Upper lobe of right lung (tissue), 1 donor: ENCODE measurements around the gene NKX6-2. TPM values are rescaled to one million over a fixed set of nuclear protein-coding genes. Genes with fewer than 3 reads are reported as not detected.
"Not testable (repeated sequence)": the region's sequence is repeated elsewhere in the genome, so short reads cannot be mapped to it uniquely, and the experiment has no call there.

Experiments
- ATAC-seq: fragments of 200-7000 bp; cut with Tn5 transposase; one replicate; pipeline ENCODE4 v1.9.1; 2020; ENCODE audit warnings: mild to moderate bottlenecking, moderate library complexity
- DNase-seq: peaks from one replicate; pipeline ENCODE4 v3.0.0-alpha.2; 2020
- H3K27ac ChIP-seq: fragments of 200-600 bp; one replicate; pipeline ENCODE4 v1.8.0; 2022
- H3K27me3 ChIP-seq: fragments of 200-600 bp; one replicate; pipeline ENCODE4 v1.8.0; 2022; ENCODE audit warnings: mild to moderate bottlenecking
- H3K36me3 ChIP-seq: fragments of 200-600 bp; one replicate; pipeline ENCODE4 v1.8.0; 2022
- H3K4me1 ChIP-seq: fragments of 200-600 bp; one replicate; pipeline ENCODE4 v1.8.0; 2022
- H3K4me3 ChIP-seq: fragments of 200-600 bp; one replicate; pipeline ENCODE4 v1.8.0; 2022; ENCODE audit warnings: mild to moderate bottlenecking
- H3K9me3 ChIP-seq: fragments of 200-600 bp; one replicate; pipeline ENCODE4 v1.8.0; 2022
- intact Hi-C: fragments of 100-400 bp; cut with DNase I; formaldehyde crosslinking; loops from one replicate; pipeline ENCODE4 v1.11.0; 2022
- total RNA-seq: library from RNA; stranded (reverse); fragmentation: NEBNext Ultra II Directional; extraction: Animal tissue kit (Norgen Biotek cat#: 25700); gene quantifications from one replicate; pipeline ENCODE4 v1.2.1, GENCODE V29; 2021
- TF ChIP-seq, protein P1 (sequence below): fragments of 200-600 bp; IDR thresholded peaks from one replicate; pipeline ENCODE4 v1.8.0; 2022; ENCODE audit warnings: antibody characterized with exemption
- donor health status: DM: no; HTN: yes; CAD: no; lungs with severe emphysema.

NKX6-2 gene
- total RNA-seq, 1 donor from 2014 or later: not detected

DNA sequence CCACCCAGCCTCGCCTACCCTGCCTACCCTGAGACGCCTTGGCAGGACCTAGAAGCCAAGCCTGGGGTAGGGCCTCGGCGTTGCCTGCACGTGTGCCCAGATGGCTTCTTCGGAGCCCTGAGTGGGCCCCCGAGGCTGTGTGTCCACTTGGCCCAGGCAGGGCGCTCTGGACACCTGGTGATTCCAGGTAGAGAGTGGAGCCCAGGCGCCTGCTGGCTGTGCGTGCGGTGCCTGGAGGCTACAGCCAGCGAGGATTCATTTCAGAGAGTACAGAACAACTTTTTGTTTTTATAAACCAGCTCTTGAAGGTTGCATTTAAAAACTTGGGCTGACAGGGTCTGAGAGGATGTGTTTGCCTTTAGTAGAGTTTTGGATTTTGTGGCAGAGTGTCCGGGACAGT is 40.0 kb downstream of the NKX6-2 start:
- H3K27me3 ChIP-seq: no peaks in the 10 kb centered on the region
- TF ChIP-seq, protein P1, sequence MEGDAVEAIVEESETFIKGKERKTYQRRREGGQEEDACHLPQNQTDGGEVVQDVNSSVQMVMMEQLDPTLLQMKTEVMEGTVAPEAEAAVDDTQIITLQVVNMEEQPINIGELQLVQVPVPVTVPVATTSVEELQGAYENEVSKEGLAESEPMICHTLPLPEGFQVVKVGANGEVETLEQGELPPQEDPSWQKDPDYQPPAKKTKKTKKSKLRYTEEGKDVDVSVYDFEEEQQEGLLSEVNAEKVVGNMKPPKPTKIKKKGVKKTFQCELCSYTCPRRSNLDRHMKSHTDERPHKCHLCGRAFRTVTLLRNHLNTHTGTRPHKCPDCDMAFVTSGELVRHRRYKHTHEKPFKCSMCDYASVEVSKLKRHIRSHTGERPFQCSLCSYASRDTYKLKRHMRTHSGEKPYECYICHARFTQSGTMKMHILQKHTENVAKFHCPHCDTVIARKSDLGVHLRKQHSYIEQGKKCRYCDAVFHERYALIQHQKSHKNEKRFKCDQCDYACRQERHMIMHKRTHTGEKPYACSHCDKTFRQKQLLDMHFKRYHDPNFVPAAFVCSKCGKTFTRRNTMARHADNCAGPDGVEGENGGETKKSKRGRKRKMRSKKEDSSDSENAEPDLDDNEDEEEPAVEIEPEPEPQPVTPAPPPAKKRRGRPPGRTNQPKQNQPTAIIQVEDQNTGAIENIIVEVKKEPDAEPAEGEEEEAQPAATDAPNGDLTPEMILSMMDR: no peak
- intact Hi-C loops: no loop called here
- H3K9me3 ChIP-seq: no peaks in the 10 kb centered on the region
- no peak overlapping the region for H3K4me3 ChIP-seq
- H3K4me1 ChIP-seq: no peaks in the 10 kb centered on the region
- H3K36me3 ChIP-seq: peaks cover 11% of the 10 kb centered on the region
- DNase-seq (no peak), ATAC-seq (no peak)
- no peak overlapping the region for H3K27ac ChIP-seq

DNA sequence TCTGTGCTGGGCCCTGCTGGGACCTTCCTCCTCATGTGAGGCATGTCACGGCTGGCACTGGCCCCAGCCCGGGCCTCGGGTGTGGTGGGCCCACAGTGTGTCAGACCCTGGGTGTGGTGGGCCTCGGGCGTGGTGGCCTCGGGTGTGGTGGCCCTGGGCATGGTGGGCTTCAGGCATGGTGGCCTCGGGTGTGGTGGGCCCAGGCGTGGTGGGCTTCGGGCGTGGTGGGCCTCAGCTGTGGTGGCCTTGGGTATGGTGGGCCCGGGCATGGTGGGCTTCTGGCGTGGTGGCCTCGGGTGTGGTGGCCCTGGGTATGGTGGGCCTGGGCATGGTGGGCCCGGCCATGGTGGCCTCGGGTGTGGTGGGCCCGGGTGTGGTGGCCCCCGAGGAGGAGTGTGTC is 40.4 kb downstream of the NKX6-2 start:
- TF ChIP-seq, protein P1: no peak
- Histone ChIP-seq H3K4me3 (no peak overlapping the region), H3K36me3 (peaks cover 10% of the 10 kb centered on the region), H3K4me1 (no peaks in the 10 kb centered on the region), H3K9me3 (no peaks in the 10 kb centered on the region), H3K27ac (no peak overlapping the region), H3K27me3 (no peaks in the 10 kb centered on the region)
- no peak for DNase-seq
- intact Hi-C loops: no loop called here
- no peak for ATAC-seq

DNA sequence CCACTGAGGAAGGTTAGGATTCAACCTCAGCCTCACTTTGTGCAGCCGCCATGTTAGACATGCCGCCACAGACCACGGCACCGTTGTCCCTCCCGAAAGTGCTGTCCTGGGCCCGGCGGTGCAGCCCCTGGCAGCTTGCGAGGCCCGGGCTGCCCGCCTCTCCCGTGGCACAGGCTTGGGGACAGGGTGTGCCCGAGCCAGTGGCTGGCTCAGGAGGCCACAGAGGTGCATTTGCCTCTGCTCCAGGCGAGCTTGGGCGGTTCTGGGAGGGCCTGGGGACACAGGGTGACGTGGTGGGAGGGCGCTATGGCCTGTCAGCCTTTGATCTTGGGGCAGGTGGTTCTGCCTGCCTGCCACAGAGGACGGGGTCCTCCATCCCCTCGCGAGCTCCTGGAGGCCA is 41.1 kb downstream of the NKX6-2 start:
- no peak overlapping the region for H3K27ac ChIP-seq
- peaks cover 4% of the 10 kb centered on the region for H3K36me3 ChIP-seq
- intact Hi-C loops: no loop called here
- ATAC-seq (no peak), DNase-seq (no peak)
- H3K4me3 ChIP-seq: no peak overlapping the region
- no peaks in the 10 kb centered on the region for H3K27me3 ChIP-seq
- no peaks in the 10 kb centered on the region for H3K4me1 ChIP-seq
- no peaks in the 10 kb centered on the region for H3K9me3 ChIP-seq
- TF ChIP-seq, protein P1: no peak

DNA sequence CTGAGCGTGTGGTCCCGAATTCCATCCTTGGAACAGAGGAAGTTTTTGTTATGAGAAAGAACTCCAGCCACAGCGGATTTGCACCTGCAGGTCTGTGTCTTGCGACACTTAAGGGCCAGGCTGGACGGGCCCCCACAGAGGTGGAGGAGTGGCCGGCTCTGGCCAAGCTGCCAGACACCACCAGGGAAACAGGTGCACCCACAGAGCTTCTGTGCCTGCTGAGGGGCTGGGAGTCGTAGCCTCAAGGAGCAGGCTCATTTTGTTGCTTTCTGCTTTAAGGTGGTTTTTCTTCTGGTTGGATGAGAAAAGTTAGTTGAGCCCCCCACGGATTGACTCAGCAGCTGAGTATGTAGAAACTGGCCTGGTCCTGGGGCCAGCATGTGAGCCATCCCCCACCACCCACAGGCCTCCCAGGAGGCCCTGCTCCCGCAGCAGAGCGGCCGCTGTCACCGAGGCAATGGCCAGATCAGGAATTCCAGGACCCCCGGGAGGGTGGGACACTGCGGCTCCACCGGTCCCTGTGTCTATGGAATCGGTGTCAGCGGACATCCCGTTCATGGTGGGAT is 41.9 kb downstream of the NKX6-2 start:
- Histone ChIP-seq H3K27me3 (no peaks in the 10 kb centered on the region), H3K4me1 (no peaks in the 10 kb centered on the region), H3K9me3 (no peaks in the 10 kb centered on the region), H3K4me3 (no peak overlapping the region), H3K27ac (no peak overlapping the region), H3K36me3 (no peaks in the 10 kb centered on the region)
- TF ChIP-seq, protein P1: no peak
- intact Hi-C loops: no loop called here
- DNase-seq (no peak), ATAC-seq (no peak)

DNA sequence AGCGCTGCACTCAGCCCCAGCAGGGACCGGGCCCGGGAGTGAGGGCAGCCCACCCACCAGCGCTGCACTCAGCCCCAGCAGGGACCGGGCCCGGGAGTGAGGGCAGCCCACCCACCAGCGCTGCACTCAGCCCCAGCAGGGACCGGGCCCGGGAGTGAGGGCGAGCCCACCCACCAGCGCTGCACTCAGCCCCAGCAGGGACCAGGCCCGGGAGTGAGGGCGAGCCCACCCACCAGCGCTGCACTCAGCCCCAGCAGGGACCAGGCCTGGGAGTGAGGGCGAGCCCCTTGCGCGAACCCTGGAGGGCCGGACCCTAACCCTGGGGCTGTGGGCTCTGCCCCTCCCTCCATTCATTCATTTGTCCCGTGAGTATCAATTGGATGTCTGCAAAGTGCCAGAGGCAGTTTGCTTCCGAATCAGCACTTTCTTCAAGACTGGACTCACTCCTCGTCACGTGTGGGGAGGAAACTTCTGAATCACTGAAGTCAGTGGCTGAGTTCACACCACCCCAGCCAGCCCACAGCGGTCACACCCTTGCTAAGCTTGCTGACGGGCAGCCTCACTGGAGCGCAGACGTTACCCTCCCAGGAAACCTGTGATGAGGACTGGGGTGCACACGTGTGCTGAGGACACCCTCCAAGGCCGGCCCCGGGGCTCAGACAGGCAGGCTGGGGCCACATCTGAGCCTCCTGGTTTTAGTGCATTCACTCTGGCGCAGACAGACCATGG is 42.6 kb downstream of the NKX6-2 start:
- intact Hi-C loops, H3K27me3 ChIP-seq, H3K4me3 ChIP-seq, H3K4me1 ChIP-seq, H3K27ac ChIP-seq, ATAC-seq, H3K9me3 ChIP-seq, H3K36me3 ChIP-seq, DNase-seq: not testable (repeated sequence)

DNA sequence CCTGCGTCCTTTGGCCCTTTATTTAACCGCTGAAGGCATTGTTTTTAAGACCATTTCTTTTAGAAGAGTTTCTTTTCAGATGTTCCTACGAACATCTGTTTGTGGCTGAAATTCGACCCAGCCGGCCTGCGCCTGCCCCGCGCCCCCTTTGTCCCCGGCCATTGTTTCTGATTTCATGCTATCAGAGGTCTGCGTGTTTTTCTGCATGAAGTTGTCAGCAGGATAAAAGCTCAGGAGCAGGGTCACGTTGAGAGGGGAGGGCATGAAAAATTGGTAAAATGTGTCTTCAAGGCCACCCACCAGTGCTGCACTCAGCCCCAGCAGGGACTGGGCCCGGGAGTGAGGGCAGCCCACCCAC is 43.1 kb downstream of the NKX6-2 start:
- H3K9me3 ChIP-seq: no peaks in the 10 kb centered on the region
- no peaks in the 10 kb centered on the region for H3K36me3 ChIP-seq

More for the DNA sequence above, 43.1 kb downstream of the NKX6-2 start:
- TF ChIP-seq, protein P1: no peak
- intact Hi-C loops: no loop called here
- H3K27ac ChIP-seq: no peak overlapping the region
- H3K27me3 ChIP-seq: no peaks in the 10 kb centered on the region
- H3K4me1 ChIP-seq: no peaks in the 10 kb centered on the region
- DNase-seq (no peak), ATAC-seq (no peak)
- H3K4me3 ChIP-seq: no peak overlapping the region
